Stimulated activated CD4-positive, alpha-beta T cell treated with anti-CD3 and anti-CD28 coated beads, Interleukin-1b, Interleukin-23, amount 100 ng/mL, for 24 hours (primary cell): Measurements from ENCODE around the gene USP1.

Source experiments
- DNase-seq, 4 experiments: peaks; one replicate each; pipeline ENCODE4 v3.0.0-alpha.2; 2020; ENCODE audit warnings: low read depth in 4 of 4, low spot score in 1 of 4

The USP1 gene

DNA sequence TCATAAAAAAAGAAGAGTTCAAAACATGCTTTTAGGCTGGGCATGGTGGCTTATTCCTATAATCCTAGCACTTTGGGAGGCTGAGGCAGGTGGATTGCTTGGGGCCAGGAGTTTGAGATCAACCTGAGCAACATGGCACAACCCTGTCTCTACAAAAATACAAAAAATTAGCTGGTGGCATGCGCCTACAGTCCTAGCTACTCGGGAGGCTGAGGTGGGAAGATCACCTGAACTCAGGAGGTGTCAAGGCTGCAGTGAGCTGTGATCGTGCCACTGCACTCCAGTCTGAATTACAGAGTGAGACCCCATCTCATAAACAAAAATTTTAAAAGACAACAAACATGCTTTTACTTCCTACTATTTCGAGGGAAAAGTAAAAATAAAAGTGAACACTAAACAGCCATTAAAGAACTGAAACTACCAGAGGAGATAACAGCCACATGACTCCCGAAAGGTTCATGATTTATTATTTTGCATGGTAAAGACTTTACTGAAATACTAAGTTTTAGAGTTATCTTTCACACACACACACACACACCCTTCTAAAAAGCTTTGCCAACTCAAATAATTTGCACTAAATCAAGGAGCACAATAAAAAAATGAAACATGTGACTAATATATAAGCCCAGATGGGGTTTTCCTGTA, 48.1 kb downstream of the USP1 start:
- DNase-seq: no peak

DNA sequence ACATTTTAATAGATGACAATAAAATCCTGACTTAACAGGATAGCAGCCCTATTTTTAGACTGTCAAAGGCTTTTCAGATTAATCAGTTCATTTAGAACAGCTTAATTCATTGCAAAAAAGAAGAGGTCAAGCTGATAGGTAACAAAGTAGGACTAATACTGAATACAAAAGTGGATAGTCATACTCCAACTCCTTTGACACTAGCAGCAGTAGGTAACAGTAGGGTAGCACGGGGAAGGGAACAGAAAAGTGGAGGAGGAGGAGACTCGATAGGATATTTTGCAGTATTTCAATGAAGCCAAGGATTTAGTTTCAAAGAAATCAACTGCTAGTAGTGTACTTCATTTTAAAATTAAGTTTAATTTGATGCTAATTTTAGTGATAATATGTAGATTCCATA, 51.1 kb downstream of the USP1 start:
- DNase-seq: no peak

DNA sequence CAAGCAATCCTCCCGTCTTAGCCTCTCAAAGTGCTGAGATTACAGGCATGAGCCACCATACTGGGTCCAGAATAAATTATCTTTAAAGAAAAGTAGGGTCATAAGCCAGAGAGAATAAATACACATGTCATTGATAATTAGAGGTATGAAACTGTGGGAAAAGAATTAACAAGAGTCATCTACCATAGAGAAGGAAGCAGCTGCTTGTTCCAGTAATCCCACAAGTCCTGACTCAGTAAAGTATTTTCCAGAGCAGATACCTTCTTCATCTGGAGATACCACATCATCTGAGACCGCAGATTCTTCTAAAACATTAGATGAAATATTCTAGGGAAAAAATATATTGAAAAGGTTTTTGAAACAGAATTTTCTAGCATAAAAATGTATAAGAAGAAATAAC, 55.7 kb downstream of the USP1 start:
- DNase-seq: no peak

DNA sequence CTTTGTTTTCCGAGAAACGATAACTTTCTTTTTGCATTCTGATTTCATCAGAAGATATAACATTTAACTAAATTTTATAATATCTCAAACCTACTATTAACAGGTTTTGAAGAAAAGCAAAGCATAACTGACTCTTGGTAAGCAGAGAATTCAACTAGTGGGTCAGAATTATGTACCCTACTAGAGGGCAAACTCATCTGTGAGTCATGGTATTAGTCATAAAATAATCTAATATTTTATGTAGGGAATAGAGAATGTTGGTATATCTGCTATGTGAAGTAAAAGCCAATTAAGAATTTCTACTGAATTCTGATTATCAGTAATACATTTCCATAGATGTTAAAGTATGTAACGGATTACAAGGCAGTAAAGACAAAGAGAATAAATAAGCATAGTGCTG, 56.8 kb downstream of the USP1 start:
- no peak for DNase-seq

DNA sequence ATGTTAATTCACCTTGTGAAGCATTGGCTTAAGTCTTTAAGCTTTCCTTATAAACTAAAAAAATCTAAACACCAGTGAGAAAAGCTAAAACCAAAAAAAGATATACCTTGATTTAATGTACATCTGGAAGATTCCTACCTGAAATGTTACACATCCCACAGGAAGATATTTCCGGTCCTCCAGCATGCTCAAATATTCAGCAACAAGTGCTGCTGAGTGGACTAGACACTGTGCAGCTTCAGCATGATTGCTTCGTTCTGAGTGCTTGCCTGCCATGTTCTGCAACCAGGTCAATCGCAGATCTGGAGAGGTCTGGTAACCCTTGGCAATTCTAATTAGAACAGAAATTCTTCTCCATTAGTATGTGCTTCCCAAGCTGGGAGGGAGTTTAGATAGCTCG, 57.3 kb downstream of the USP1 start:
- no peak for DNase-seq

- no peak for DNase-seq
Observed at GRCh38 chr1:62500210-62500609, 63.4 kb downstream of the USP1 start.
